Loucy (cell line): ENCODE results near the gene POLG.
A peak's percentile ranks its signal among the peaks of the same experiment; 100 is the strongest.

Experiments
- H2AFZ ChIP-seq: fragments of 200-600 bp; sonication (generic); 2 replicates; pipeline ENCODE4 v1.6.0; 2016; ENCODE audit warnings: antibody characterized with exemption, mild to moderate bottlenecking, low read length, moderate library complexity
- H3F3A ChIP-seq: fragments of 200-600 bp; 2 replicates; pipeline ENCODE4 v1.6.0; 2016; ENCODE audit warnings: antibody characterized with exemption, low read depth, mild to moderate bottlenecking
- H3K27me3 ChIP-seq: fragments of 200-600 bp; sonication (generic); 2 replicates; pipeline ENCODE4 v1.6.1; 2014; ENCODE audit warnings: low read length, mild to moderate bottlenecking; ENCODE audit not compliant: insufficient read depth, poor library complexity, severe bottlenecking
- H3K36me3 ChIP-seq: fragments of 200-600 bp; sonication (generic); 2 replicates; pipeline ENCODE4 v1.6.1; 2016; ENCODE audit warnings: low read length; ENCODE audit not compliant: insufficient read depth
- H3K4me1 ChIP-seq: fragments of 200-600 bp; sonication (generic); 2 replicates; pipeline ENCODE4 v1.5.1; 2014; ENCODE audit warnings: low read length, mild to moderate bottlenecking; ENCODE audit not compliant: insufficient read depth, poor library complexity, severe bottlenecking
- H3K4me2 ChIP-seq: fragments of 200-600 bp; sonication (generic); 2 replicates; pipeline ENCODE4 v1.6.0; 2014; ENCODE audit warnings: antibody characterized with exemption, low read length, low read depth, mild to moderate bottlenecking; ENCODE audit not compliant: poor library complexity, severe bottlenecking
- H3K4me3 ChIP-seq: fragments of 200-600 bp; sonication (generic); 2 replicates; pipeline ENCODE4 v1.5.1; 2014; ENCODE audit warnings: low read length, mild to moderate bottlenecking, mixed read lengths; ENCODE audit not compliant: poor library complexity, severe bottlenecking
- H3K79me2 ChIP-seq: fragments of 200-600 bp; sonication (generic); 2 replicates; pipeline ENCODE4 v1.6.1; 2014; ENCODE audit warnings: low read length; ENCODE audit not compliant: insufficient read depth
- H3K9ac ChIP-seq: fragments of 200-600 bp; sonication (generic); 2 replicates; pipeline ENCODE4 v1.6.0; 2014; ENCODE audit warnings: mild to moderate bottlenecking, low read depth, low read length, moderate library complexity; ENCODE audit not compliant: poor library complexity, severe bottlenecking
- H3K9me2 ChIP-seq: fragments of 200-600 bp; sonication (generic); replicated peaks from 2 replicates; pipeline ENCODE4 v1.6.1; 2016; ENCODE audit warnings: low read depth, low read length, mixed read lengths
- H3K9me3 ChIP-seq: fragments of 200-600 bp; sonication (generic); 2 replicates; pipeline ENCODE4 v1.6.1; 2014; ENCODE audit warnings: mild to moderate bottlenecking, antibody characterized with exemption, low read length, low read depth; ENCODE audit not compliant: insufficient read depth
- H4K20me1 ChIP-seq: fragments of 200-600 bp; sonication (generic); 2 replicates; pipeline ENCODE4 v1.6.0; 2014; ENCODE audit warnings: antibody characterized with exemption, low read length, mild to moderate bottlenecking; ENCODE audit not compliant: insufficient read depth, poor library complexity, severe bottlenecking
- CTCF ChIP-seq: fragments of 200-600 bp; sonication (generic); conservative IDR thresholded peaks from 2 replicates; pipeline ENCODE4 v1.5.1; 2014; ENCODE audit warnings: mild to moderate bottlenecking, antibody characterized with exemption, low read length
- EZH2phosphoT487 ChIP-seq: fragments of 200-600 bp; IDR thresholded peaks from 2 replicates; pipeline ENCODE4 v1.6.1; 2018; ENCODE audit warnings: antibody characterized with exemption, mild to moderate bottlenecking, moderate library complexity, borderline replicate concordance

Gene POLG

GRCh38 chr15:89323825-89324224 is 10.8 kb downstream of the POLG start:
- TF ChIP-seq EZH2phosphoT487 (no peak), CTCF (no peak)
- Histone ChIP-seq H3K9ac (no peak overlapping the region), H3K36me3 (peaks cover 99% of the 10 kb centered on the region; the same call in 1 of the 2 replicates)

GRCh38 chr15:89322822-89323221 is 11.8 kb downstream of the POLG start:
- H3K27me3 ChIP-seq = no peaks in the 10 kb centered on the region
- H3K9me2 ChIP-seq = no peaks in the 10 kb centered on the region
- peaks cover 99% of the 10 kb centered on the region; the same call in 1 of the 2 replicates for H3K36me3 ChIP-seq
- H3K4me1 ChIP-seq = no peaks in the 10 kb centered on the region
- no peak overlapping the region for H3K4me2 ChIP-seq
- no peak overlapping the region for H3K4me3 ChIP-seq
- H3F3A ChIP-seq = no peaks in the 10 kb centered on the region
- H3K9me3 ChIP-seq = no peaks in the 10 kb centered on the region
- no peak for TF ChIP-seq EZH2phosphoT487
- TF ChIP-seq CTCF = no peak
- no peak overlapping the region for H2AFZ ChIP-seq
- H4K20me1 ChIP-seq = peaks cover 18% of the 10 kb centered on the region
- H3K79me2 ChIP-seq = peaks cover 40% of the 10 kb centered on the region; the same call in 1 of the 2 replicates
- H3K9ac ChIP-seq = no peak overlapping the region

More at GRCh38 chr15:89323825-89324224, 10.8 kb downstream of the POLG start:
- no peaks in the 10 kb centered on the region for H3K27me3 ChIP-seq
- H3K4me2 ChIP-seq = no peak overlapping the region
- peaks cover 26% of the 10 kb centered on the region for H4K20me1 ChIP-seq
- H3K9me2 ChIP-seq = no peaks in the 10 kb centered on the region
- no peak overlapping the region for H3K4me3 ChIP-seq
- H3K4me1 ChIP-seq = peaks cover 9% of the 10 kb centered on the region
- H3K79me2 ChIP-seq = peaks cover 50% of the 10 kb centered on the region
- no peak overlapping the region for H2AFZ ChIP-seq
- no peaks in the 10 kb centered on the region for H3K9me3 ChIP-seq
- H3F3A ChIP-seq = no peaks in the 10 kb centered on the region

- TF ChIP-seq CTCF (0 out of 2 replicates have a peak, but pooled peaks have one; percentile 32), EZH2phosphoT487 (no peak)
- Histone ChIP-seq H3K79me2 (peaks cover 29% of the 10 kb centered on the region; the same call in 1 of the 2 replicates), H3F3A (no peaks in the 10 kb centered on the region), H3K36me3 (peaks cover 99% of the 10 kb centered on the region; the same call in 1 of the 2 replicates), H2AFZ (no peak overlapping the region), H3K4me1 (no peaks in the 10 kb centered on the region), H3K4me2 (no peak overlapping the region), H3K9me2 (no peaks in the 10 kb centered on the region), H4K20me1 (peaks cover 9% of the 10 kb centered on the region), H3K4me3 (no peak overlapping the region), H3K9me3 (no peaks in the 10 kb centered on the region), H3K27me3 (no peaks in the 10 kb centered on the region), H3K9ac (no peak overlapping the region)
These were observed 12.9 kb downstream of the POLG start for GRCh38 chr15:89321521-89322410.
